Astrocyte (in vitro differentiated cells and primary cell): Measurements from ENCODE around the gene PDAP1. TPM values are rescaled to one million over a fixed set of nuclear protein-coding genes. Genes with fewer than 3 reads are reported as not detected.

ENCODE experiments used
- DNase-seq: peaks from one replicate; pipeline ENCODE4 v3.0.0-alpha.2; 2010; ENCODE audit warnings: low read depth
- FAIRE-seq: peaks from 2 replicates; lab custom pipeline; 2011; peaks lifted over from hg19 to GRCh38; lab: Jason Lieb, UNC
- H2AFZ ChIP-seq: 2 replicates; pipeline ENCODE4 v1.6.0; 2012; ENCODE audit warnings: low read depth, low read length, inconsistent platforms
- H3K27ac ChIP-seq: 2 replicates; pipeline ENCODE4 v1.5.1; 2011; ENCODE audit warnings: low read depth, low read length, inconsistent platforms
- H3K27me3 ChIP-seq: 2 replicates; pipeline ENCODE4 v1.6.0; 2011; ENCODE audit warnings: low read length, inconsistent platforms; ENCODE audit not compliant: insufficient read depth
- H3K36me3 ChIP-seq: 2 replicates; pipeline ENCODE4 v1.5.1; 2011; ENCODE audit warnings: low read length, inconsistent platforms; ENCODE audit not compliant: insufficient read depth
- H3K4me1 ChIP-seq: 2 replicates; pipeline ENCODE4 v1.5.1; 2011; ENCODE audit warnings: low read length, inconsistent platforms; ENCODE audit not compliant: insufficient read depth
- H3K4me2 ChIP-seq: 2 replicates; pipeline ENCODE4 v1.6.0; 2012; ENCODE audit warnings: low read length, inconsistent platforms
- H3K4me3 ChIP-seq: 2 replicates; pipeline ENCODE4 v1.5.1; 2011; ENCODE audit warnings: low read depth, mild to moderate bottlenecking, low read length, inconsistent platforms; ENCODE audit not compliant: insufficient read depth
- H3K79me2 ChIP-seq: 2 replicates; pipeline ENCODE4 v1.6.0; 2012; ENCODE audit warnings: mild to moderate bottlenecking, low read length, inconsistent platforms; ENCODE audit not compliant: insufficient read depth
- H3K9ac ChIP-seq: 2 replicates; pipeline ENCODE4 v1.6.0; 2012; ENCODE audit warnings: mild to moderate bottlenecking, low read length, inconsistent platforms
- H3K9me3 ChIP-seq: 2 replicates; pipeline ENCODE4 v1.5.1; 2012; ENCODE audit warnings: low read depth, mild to moderate bottlenecking, low read length, inconsistent platforms; ENCODE audit not compliant: insufficient read depth
- H4K20me1 ChIP-seq: 2 replicates; pipeline ENCODE4 v1.6.0; 2012; ENCODE audit warnings: low read length, inconsistent platforms; ENCODE audit not compliant: insufficient read depth
- H3K27ac Mint-ChIP-seq: one replicate; pipeline ENCODE4 v1.8.0; 2021; ENCODE audit warnings: mild to moderate bottlenecking, mixed read lengths; ENCODE audit not compliant: unreplicated experiment
- H3K27me3 Mint-ChIP-seq: one replicate; pipeline ENCODE4 v1.8.0; 2021; ENCODE audit warnings: low read depth, mixed read lengths; ENCODE audit not compliant: unreplicated experiment
- H3K36me3 Mint-ChIP-seq: one replicate; pipeline ENCODE4 v1.8.0; 2021; ENCODE audit warnings: low read depth, mixed read lengths; ENCODE audit not compliant: unreplicated experiment
- H3K4me1 Mint-ChIP-seq: one replicate; pipeline ENCODE4 v1.8.0; 2021; ENCODE audit warnings: low read depth, mixed read lengths; ENCODE audit not compliant: unreplicated experiment
- H3K4me3 Mint-ChIP-seq: one replicate; pipeline ENCODE4 v1.8.0; 2021; ENCODE audit warnings: mild to moderate bottlenecking, moderate library complexity, mixed read lengths; ENCODE audit not compliant: unreplicated experiment
- H3K9me3 Mint-ChIP-seq: one replicate; pipeline ENCODE4 v1.8.0; 2021; ENCODE audit warnings: mild to moderate bottlenecking, mixed read lengths; ENCODE audit not compliant: unreplicated experiment
- EZH2 ChIP-seq: IDR thresholded peaks from 2 replicates; pipeline ENCODE4 v1.6.1; 2012; ENCODE audit warnings: mild to moderate bottlenecking, low read length, inconsistent platforms; ENCODE audit not compliant: insufficient read depth
- total RNA-seq: library from RNA; stranded (reverse); gene quantifications from 2 replicates; pipeline ENCODE4 v1.2.1, GENCODE V29; 2021
- TF ChIP-seq, protein P1 (sequence below): IDR thresholded peaks from 2 replicates; pipeline ENCODE4 v1.5.1; 2011; ENCODE audit warnings: low read depth, mild to moderate bottlenecking, inconsistent platforms, low read length, moderate library complexity; ENCODE audit not compliant: insufficient read depth

Gene PDAP1
- total RNA-seq, 1 donor from 2014 or later, result 106 TPM

DNA sequence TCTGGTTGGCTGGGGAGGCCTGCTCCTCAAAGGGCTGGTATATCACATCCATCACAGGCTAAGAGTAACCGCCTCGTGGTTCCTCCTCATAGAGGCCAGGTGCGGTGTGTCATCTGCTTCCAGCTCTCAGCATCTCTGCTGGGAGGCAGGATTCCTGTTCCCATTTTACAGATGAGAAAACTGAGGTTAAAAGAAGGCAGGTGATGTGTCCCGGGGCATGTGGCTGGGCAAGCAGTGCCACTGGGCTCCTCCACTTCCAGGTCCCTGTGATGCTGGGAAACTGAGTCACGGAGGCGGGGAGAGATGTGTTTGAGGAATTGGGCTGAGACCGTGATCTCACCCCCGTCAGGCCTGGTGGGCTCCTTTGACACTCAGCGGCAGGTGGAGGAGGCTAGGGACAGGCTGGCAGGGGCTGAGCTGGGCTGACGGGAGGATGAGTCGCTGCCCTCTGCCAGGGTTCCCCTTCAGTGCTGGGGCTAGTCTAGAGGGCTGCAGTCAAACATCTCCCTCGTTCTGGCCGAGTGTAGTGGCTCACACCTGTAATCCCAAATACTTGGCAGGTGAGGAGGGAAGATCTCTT is 24.5 kb downstream of the PDAP1 start:
- Histone ChIP-seq H2AFZ (no peak overlapping the region), H3K9ac (no peak overlapping the region), H3K27me3 (no peaks in the 10 kb centered on the region), H3K36me3 (peaks cover 9% of the 10 kb centered on the region), H3K4me1 (peaks cover 20% of the 10 kb centered on the region), H3K4me3 (no peak overlapping the region), H3K4me2 (no peak overlapping the region), H4K20me1 (peaks cover 70% of the 10 kb centered on the region), H3K27ac (no peak overlapping the region), H3K79me2 (peaks cover 51% of the 10 kb centered on the region), H3K9me3 (no peaks in the 10 kb centered on the region)
- FAIRE-seq (no peak), DNase-seq (no peak)
- Mint-ChIP-seq H3K36me3 (peaks cover 9% of the 10 kb centered on the region), H3K27ac (no peak overlapping the region), H3K9me3 (no peaks in the 10 kb centered on the region), H3K4me3 (no peak overlapping the region), H3K4me1 (peaks cover 17% of the 10 kb centered on the region), H3K27me3 (no peaks in the 10 kb centered on the region)
- TF ChIP-seq, protein P1, sequence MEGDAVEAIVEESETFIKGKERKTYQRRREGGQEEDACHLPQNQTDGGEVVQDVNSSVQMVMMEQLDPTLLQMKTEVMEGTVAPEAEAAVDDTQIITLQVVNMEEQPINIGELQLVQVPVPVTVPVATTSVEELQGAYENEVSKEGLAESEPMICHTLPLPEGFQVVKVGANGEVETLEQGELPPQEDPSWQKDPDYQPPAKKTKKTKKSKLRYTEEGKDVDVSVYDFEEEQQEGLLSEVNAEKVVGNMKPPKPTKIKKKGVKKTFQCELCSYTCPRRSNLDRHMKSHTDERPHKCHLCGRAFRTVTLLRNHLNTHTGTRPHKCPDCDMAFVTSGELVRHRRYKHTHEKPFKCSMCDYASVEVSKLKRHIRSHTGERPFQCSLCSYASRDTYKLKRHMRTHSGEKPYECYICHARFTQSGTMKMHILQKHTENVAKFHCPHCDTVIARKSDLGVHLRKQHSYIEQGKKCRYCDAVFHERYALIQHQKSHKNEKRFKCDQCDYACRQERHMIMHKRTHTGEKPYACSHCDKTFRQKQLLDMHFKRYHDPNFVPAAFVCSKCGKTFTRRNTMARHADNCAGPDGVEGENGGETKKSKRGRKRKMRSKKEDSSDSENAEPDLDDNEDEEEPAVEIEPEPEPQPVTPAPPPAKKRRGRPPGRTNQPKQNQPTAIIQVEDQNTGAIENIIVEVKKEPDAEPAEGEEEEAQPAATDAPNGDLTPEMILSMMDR, result no peak

DNA sequence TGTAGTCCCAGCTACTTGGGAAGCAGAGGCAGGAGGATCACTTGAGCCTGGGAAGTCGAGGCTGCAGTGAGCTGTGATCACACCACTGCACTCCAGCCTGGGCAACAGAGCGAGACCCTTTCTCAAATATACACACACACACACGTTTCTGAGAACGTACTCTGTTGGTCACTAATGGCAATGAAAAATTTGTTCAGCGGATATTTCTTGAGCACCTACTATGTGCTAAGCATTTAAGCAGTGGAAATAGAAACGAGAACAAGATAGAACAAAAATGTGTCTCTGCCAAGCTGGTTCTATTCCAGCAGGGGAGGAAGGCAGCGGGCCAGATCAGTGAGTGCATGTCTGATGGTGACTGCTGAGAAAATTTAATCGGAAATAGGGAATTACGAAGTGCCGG is 25.2 kb downstream of the PDAP1 start:
- Mint-ChIP-seq H3K4me1 (peaks cover 17% of the 10 kb centered on the region), H3K9me3 (no peaks in the 10 kb centered on the region), H3K36me3 (peaks cover 9% of the 10 kb centered on the region), H3K27me3 (no peaks in the 10 kb centered on the region), H3K4me3 (no peak overlapping the region), H3K27ac (no peak overlapping the region)
- no peak for DNase-seq
- peaks cover 51% of the 10 kb centered on the region for H3K79me2 ChIP-seq
- H3K36me3 ChIP-seq, result peaks cover 7% of the 10 kb centered on the region
- H3K4me3 ChIP-seq, result no peak overlapping the region
- no peak overlapping the region for H3K27ac ChIP-seq
- H3K4me2 ChIP-seq, result no peak overlapping the region
- H3K4me1 ChIP-seq, result peaks cover 21% of the 10 kb centered on the region
- TF ChIP-seq, protein P1, result no peak
- TF ChIP-seq EZH2, result no peak
- no peak for FAIRE-seq
- H3K27me3 ChIP-seq, result no peaks in the 10 kb centered on the region
- no peak overlapping the region for H3K9ac ChIP-seq
- H3K9me3 ChIP-seq, result no peaks in the 10 kb centered on the region
- peaks cover 71% of the 10 kb centered on the region for H4K20me1 ChIP-seq
- no peak overlapping the region for H2AFZ ChIP-seq

DNA sequence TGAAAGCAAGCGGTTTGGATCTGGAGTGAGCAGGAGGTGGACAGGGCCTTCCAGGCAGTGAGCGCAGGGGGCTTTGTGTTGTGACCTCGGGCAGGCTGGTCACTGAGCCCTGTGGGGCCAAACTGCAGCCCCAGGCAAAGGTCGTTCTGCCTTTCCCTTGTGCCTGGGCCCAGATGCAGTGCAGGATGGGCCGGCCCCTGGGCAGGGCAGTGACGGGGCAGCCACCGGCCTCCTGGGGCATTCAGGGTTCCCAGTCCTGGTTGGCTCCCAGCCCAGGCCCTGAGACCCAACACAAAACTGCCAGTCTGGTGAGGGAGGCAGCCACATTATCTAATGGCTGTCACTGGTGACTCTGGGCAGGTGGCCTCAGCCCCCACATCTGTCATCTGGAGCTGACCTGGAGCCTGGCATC is 26.7 kb downstream of the PDAP1 start:
- Histone ChIP-seq H3K9ac (no peak overlapping the region), H3K27ac (no peak overlapping the region), H3K4me1 (peaks cover 21% of the 10 kb centered on the region), H3K27me3 (no peaks in the 10 kb centered on the region), H3K4me2 (no peak overlapping the region), H3K9me3 (no peaks in the 10 kb centered on the region), H4K20me1 (peaks cover 79% of the 10 kb centered on the region), H2AFZ (no peak overlapping the region), H3K36me3 (peaks cover 5% of the 10 kb centered on the region), H3K79me2 (peaks cover 59% of the 10 kb centered on the region), H3K4me3 (no peak overlapping the region)
- TF ChIP-seq, protein P1, result no peak
- no peak for TF ChIP-seq EZH2
- DNase-seq (no peak), FAIRE-seq (no peak)
- Mint-ChIP-seq H3K4me3 (no peak overlapping the region), H3K36me3 (peaks cover 9% of the 10 kb centered on the region), H3K4me1 (peaks cover 17% of the 10 kb centered on the region), H3K9me3 (no peaks in the 10 kb centered on the region), H3K27me3 (no peaks in the 10 kb centered on the region), H3K27ac (no peak overlapping the region)
